ENCODE data around the gene CTNNA2.

GRCh38 chr2:80407377-80407776, 894.5 kb downstream of the CTNNA2 start:
- TF ChIP-seq CTCF (IDR thresholded peaks at IDR 0.05), result no peak
- TF ChIP-seq POLR2A (IDR thresholded peaks at IDR 0.05), result no peak

Measured in right lobe of liver (tissue), 4 donors.